Activated T-cell treated with anti-CD3 and anti-CD28 coated beads, Interleukin-2, amount 50 U/mL, for 1 hour (primary cell): Measurements from ENCODE around the gene MRPS22.
A peak's percentile ranks its signal among the peaks of the same experiment; 100 is the strongest.

Source experiments
- DNase-seq: peaks from one replicate; pipeline ENCODE4 v3.0.0-alpha.2; 2020

MRPS22 gene

DNA sequence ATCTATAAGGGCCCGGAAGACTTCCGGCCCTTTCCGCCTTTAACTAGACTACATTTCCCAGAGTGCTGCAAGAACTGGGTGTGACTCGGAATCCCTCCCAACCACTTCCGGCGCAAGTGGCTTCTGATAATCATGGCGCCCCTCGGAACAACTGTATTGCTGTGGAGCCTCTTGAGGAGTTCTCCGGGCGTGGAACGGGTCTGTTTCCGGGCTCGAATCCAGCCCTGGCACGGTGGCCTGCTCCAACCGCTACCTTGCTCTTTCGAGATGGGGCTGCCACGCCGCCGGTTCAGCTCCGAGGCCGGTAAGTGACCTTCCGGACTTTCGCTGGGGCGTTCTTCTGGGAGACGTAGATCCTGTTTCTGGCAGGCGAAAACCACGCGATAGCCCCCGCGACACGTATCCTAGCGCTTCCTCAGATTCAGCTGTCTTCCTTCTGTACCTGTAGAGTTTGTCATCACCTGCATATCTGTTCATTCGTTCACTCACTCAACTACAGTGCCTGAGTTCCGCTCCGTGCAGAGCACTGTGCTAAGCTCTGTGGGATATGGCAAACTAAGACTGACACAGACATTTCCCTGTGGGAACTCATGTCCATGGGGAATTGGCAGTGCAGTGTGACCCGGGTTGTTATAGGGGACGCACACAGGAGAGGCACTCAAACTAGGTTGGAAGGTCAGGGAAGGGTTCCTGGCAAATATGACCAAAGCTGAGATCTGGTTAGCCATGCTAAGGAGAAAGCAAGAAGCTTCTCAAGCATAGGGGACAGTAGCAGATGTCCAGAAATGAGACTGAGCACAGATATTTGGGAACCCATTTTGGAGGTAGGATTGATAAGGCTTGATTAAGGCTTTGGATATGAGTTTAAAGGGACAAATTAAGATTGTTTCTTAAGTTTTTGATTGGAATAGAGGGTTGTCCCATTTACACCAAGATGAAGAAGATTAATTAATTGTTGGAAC is at the start of gene MRPS22:
Gene MRPS22, plus strand, starts transcription at position 126 of the 962 bp plus-strand sequence. Its CDS starts 7 bp downstream, at position 133.
- peak; percentile 74 for DNase-seq

DNA sequence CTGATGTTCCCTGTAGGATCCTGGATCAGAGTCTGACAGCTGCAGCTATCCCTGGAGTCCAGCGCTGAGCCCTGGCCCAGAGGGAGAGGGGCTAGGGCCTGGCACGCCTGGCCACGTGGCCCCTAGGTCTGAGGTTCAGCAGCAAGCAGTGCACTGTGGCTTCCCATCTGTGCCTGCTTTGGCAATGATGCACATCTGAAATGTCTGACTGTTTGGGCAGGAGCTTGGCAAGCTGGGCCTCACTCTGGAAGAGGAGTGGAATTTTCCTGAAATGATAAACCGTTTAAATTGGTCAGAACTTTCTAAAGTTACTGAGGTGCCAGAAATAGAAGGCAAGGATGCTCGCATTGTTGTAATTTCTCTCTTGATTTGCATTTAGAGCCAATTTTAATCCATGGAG is 48.8 kb upstream of the MRPS22 start:
- DNase-seq: no peak

DNA sequence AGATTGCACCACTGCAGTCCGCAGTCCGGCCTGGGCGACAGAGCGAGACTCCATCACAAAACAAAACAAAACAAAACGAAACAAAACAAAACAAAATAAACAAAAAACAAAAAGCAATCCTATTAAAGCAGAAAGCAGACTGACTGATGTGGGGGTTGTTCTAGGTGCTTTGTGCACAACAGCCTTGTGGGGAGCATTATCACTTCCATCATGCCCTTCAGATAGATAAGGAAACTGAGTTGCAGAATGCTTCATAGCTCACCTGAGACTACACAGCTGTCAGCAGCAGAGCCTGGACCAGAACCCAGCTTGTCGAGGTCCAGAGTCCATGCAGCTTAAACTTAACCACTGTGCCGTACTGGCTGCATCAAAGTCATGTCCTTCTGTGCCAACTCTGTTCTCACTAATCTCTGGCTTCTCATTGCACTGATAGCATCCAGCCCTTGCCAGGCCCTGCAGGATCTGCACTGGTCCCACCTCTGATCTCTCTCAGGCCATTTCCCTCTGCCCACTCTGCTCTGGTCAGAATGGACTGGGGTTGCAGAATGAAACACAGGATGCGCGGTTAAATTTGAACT is 47.6 kb upstream of the MRPS22 start:
- DNase-seq: no peak

DNA sequence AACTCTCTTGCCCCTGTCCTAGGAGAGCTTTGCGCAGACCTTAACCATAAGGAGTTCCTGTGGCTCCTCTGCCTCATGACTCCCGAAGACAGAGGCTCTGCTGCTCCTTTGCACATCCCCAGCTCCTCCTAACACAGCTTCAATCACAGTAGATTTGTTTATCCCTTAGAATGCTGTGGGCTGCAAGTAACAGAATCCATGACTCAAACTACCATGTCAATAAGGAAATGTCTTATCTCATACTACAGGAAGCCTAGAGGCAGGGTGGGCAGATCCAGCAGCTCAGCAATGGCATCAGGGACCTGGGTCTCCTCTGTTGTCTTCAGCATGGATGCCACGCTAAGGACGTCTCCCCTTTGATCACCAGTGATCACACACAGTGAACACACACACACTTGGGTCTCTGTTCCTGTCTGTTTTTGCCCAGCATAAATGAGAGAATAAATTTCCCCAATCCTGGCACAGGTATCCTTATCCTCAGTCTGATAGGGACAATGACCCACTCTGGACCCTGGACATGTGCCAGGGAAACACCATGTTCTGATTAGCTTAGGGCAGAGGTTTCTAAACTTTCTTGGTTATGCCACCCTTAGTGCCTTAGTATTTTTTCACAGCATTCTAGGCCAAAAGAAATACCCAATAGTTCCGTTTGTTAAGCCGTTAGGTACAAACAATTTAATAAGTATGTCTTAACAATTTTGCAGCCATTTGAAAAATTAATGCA is 46.1 kb upstream of the MRPS22 start:
- DNase-seq: no peak

DNA sequence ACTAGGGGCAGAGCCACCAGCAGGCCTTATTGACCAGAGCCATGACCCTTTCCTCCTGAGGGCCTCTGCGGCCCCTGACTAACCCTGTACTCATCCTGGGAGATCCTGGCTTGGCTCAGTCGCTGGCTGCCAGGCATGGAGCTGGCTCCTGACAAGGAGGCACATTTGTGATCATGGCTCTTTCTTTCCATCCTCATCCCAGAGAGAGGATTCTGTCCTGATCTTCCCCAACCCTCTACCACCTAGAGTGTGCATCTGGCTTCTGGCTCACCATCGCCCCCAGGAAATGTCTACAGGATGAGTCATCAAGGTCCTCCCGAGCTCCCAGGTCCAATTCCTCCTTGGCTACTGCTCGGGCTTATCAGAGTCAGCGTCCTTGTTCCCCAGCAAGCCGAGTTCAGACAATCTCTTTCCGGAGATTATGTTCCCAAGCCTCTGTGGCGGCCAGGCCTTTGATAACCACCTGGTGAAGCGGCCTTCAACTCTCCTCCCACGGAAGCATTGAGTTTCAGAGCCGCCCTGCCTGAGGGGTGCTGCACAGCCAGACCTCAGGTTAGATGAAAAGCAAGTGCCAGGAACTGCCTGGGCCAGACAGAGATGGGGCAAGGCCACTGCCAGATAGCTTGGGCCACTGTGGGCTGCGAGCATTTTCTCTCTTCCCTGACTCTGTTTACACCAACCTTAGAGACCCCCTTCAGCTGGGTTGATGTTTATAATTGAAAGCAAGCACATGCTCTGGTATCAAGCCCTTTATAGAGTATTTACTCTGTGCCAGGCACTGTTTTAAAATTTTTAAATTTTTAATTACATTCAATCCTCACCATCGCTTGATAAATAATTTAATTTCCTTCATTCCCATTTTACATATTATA is 44.3 kb upstream of the MRPS22 start:
- DNase-seq: no peak

DNA sequence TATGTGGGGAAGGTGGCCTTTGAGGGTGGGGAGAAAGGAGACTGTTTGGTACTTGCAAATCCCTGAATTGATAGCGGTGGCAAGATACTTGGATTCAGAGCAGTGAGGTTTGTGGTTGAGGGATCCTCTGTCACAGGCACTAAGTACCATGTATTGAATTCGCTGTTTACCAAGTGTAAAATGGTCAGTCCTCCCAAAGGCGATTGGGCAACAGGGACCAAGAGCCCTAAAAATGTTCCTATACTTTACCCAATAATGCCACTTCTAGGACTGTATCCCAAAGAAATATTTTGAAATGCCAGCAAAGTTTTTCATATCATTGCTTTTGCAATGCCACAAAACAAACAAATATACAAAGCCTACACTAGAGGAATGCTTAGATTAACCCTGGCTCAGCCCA is 43.4 kb upstream of the MRPS22 start:
- no peak for DNase-seq

DNA sequence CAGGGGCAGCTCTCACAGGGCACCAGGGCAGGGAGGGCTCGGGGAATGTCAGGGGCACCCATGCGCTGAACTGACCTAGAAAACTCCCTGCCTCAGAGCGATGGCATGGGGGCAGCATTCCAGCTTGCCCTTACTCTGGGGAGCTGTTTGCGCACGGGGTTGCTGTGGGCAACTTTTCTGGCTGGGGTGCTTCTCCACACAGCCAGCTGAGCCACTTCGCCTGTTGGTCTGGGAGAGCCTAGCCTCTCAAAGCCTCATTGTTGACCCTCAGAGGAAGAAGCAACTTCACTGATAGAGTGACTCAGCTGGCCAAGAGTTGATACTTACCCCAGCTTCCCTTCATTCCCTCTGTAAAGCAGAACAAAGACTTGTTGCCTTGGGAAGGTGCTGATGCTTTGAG is 42.6 kb upstream of the MRPS22 start:
- DNase-seq: no peak

DNA sequence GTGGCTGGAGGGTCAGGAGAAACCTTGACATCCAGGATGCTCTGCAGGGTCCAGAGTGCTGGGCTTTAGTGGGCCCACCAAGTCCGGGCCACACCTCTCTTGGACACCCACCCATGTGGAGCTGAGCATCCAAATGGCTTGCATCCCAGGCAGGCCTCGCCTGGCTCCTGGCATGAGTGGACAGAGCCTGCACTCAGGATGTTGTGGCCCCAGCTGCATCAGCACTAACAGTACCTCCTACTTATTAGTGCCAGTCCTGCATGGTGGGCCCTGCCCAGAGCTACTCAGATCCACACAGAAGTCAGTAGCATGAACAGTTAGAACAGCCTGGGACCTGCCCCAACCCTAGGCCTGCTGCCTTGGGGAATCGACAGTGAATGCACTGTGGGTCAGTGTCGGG is 42.2 kb upstream of the MRPS22 start:
- no peak for DNase-seq

DNA sequence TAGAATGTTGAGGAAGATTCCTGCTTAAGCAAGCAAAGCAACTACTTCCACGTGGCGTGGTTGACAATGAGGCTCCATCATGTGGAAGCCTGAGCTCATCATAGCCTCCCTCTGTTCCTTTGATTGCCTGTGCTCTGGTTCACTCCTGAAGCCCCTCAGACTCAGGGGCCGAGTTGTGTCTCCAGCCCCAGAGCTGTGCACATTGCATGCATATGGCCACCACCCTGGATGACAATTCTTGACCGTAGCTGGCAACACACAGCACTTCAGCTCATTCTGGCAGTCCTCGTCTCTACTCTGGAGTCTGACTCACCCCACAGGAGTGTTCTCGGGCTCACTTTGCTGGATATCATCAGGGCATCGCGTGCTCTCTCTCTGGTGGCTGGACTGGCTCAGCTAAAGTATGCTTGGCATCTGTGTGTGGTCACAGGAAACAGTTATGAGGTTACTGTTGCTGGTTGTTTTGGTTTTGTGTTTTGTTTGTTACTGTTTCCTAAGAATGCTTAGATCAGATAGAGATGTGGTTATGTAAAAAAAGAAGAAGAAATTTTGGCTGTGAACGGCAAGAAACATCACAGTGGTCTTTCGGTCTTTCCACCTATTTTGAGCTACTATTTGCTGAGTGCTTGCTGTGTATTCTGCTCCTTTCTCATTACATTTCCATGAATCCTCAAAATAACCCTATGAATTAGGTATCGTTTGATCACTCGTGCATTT is 41.6 kb upstream of the MRPS22 start:
- no peak for DNase-seq

DNA sequence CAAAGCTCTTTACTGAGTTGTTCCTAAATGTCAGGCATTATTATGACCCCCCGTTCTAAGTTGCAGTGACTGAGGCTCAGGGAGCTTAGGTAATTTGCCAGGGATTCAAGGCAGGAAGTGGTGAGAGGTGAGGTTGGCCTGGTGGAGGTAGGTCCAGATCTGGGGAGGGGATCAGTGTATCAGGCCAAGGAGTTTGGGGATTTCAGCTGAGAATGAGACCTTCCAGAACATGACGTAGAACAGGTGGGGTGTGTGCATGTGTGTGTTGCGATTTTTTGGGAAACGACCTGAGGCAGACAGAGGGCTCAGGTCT is 41.1 kb upstream of the MRPS22 start:
- DNase-seq: no peak

DNA sequence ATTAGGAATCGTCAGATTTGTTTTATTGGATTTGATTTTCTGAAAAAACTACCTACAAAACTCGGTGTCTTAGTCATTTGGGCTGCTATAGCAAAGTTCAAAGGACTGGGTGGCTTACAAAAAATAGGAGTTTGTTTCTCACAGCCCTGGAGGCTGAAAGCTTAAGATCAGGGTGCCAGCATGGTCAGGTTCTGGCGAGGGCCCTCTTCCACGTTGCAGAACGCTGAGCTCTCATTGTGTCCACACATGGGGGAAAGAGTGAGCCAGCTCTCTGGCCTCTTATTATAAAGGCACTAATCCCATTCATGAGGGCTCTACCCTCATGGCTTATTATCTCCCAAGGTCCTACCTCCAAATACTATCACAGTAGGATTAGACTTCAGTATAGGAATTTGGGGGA is 40.6 kb upstream of the MRPS22 start:
- no peak for DNase-seq

DNA sequence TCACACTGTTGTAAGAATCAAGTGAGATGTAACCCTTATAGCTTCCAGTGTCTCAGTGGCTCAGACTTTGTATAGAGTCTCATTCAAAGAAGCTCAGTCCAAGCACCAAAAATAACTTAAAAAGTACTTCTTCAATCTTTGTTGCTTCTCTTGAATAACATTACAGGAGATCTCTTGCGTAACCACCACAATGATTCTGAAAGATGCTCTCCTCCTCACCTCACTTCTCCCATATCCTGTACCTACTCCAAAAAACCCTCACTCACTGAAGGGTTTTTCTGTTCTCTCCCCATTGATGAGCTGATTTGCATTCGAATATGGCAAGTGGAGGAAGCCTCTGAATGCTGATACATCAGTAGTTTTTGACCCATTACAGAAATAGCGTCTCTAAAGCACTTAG is 39.4 kb upstream of the MRPS22 start:
- no peak for DNase-seq

DNA sequence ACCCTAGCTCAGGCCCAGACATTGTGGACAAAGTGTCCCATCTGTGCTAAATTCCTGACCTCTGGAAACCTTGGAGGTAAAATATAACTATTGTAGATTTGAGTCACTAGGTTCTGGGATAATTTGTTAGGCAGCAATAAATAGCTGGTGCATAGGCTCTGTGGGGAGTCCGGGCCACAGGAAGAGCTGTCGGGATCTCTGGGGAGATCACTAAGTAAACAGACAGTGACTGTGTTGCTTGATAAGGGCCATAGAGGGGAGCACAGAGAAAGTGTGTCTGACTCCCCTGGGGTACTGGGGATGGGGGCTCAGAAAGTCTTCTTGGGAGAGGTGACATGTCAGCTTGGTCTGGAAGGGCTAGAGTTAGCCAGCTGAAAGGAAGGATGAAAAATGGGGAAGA is 37.7 kb upstream of the MRPS22 start:
- DNase-seq: no peak

DNA sequence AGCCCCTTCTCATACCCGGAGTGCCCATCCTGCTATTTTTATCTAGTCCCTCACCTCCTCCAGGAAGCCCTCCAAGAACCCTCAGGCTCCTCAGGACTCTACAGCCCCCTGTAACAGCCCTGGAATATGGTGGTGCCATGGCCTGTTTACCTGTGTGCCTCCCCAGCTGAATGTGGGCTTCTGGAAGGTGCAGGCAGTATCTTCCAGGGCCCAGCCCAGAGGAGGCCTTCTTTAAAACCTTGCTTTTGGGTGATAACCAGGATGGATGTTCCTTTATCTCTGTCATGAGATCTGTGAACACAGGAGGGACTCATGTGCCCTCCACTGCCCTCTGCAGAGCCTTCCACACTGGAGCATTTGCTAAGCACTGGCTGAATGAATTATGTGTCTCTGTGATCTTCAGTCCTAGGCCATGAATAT is 36.7 kb upstream of the MRPS22 start:
- DNase-seq: no peak

DNA sequence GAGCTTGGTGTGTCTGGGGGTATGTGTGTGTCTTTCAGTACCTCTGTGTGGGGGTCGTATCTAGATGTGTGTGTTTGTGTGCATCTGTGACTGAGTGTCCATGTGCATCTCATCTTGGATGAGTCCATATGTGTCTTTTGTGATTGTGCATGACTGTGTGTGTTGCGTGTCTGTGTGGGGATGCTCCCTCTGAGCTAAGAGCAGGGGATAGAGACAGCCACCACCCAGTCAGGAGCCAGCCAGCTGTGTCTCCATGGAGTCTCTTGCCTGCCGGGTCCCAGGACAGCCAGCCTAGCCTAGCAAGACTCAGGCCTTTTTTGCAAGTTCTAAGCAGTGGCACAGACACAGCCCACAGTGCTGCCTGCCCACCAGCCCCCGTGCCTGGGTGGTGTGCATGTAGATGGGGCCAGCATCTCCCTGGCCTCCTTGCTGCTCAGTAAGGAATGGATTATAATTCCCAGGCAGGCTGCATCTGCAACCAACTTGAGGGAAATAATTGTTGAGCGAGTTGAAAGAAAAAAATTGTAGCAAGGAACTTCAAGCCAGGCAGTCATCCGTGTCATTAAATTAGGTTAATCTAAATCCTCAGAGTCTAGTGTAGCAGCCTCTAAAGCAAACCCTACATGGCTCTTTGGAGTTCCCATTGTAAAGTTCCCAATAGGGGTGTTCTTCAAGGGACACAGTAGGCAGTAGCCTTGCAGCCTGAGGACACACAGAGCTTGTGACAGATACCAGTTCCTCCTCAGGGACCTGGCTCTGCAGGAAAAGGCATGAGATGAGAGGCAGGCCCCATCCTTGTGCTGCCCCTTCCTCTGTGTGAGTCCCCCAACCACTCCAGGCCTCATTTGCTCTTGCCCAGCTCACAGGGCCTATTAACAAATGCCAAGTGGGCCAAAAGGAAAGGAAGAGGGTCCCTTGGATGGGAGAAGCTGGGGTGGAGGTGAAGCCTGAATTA is 35.9 kb upstream of the MRPS22 start:
- no peak for DNase-seq

DNA sequence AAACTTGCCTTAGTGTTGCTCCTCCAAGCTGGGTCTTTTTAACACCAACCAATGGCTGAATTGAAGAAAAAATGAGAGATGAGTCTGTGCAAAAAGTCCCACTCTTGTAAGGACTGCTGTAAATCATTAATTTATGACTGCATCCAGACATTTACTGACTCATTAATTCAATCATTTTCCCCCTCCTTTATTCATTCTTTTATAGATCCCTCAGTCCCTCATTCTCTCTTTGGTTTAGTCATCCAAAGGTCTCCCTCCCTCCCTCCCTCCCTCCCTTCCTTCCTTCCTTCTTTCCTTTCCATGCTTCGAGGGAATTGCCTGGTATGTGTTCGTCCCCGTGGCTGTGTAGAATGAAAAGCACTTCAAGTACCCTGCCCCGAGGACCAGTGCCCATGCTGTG is 35.3 kb upstream of the MRPS22 start:
- DNase-seq: no peak

DNA sequence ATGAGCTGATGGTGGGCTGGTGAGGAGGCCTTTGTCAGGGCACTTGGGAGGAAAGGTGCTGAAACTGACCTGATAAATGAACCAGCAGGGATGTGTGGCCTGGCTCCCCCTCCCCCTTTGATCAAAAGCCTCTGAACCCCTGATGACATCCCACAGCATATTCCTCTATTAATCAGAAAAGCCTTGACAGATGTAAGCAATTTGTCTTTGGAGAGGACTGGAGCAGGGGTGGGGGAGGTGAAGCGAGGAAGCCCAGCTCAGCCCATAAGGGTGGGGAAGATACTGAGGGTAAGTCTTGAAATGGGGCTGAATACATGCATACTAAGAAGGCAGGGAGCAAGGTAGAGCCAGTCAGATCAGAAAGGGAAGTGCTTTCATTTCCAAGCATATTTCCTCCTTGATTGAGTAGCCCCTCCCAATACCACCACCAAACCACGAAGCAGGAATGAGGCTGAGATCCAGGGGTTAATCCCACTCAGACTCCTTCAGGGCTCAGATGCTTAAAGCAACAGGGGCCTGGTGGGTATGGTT is 34.7 kb upstream of the MRPS22 start:
- DNase-seq: no peak

DNA sequence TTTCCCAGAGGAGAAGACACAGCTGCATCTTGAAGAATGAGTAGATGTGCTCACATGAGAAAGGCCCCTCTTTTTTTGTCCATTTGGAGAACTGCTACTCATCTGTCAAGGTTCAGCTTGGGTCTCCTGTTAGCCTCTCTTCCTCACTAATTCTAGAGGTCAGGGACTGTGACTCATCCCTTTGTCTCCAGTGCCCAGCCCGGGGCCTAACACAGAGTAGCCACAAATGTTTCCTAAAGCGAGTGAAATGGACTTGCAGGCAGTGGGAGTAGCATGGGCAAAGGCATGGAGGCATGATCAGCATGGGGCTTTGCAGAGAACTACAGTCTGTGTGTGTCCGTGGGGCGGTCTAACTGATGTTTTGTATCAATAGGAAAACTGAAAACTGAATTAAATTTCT is 33.9 kb upstream of the MRPS22 start:
- no peak for DNase-seq

DNA sequence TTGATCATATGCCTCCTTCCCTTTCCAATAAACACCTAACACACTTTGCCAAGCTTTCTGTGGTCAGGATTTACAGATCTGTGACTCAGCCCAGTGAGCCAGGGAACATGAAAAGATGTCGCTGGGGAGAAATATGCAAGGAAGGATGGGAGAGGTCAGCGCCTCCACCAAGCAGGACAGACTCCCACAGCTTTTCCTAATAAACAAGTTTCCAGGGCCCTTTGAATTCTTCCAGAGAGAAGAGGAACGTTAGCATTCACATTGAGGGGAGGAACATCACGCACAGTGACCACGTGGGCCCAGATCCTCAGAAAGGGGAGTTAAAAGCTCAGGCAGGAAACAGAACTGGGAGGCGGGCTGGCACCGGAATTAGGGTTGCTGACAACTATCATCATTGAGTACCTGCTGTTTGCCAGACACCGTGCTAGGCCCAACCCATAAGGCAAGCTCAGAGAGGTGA is 33.3 kb upstream of the MRPS22 start:
- no peak for DNase-seq

DNA sequence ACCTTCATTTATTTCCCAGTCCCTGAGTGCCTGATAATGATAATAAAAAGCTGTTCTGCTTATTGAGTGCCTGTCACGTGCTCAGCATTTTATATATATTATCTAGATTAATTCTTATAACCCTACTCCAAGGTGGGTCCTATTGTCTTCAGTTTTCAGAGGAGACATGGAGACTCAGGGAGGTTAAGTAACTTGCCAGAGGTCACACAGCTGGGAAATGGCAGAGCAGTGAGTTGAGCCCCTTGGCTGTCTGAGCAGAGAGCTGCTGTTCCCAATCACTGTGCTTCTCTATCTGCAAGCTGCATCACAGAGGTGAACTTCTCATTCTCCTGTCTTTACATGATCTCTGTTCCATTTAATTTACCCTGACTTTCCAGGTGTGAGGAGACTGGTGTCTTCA is 32.3 kb upstream of the MRPS22 start:
- no peak for DNase-seq

DNA sequence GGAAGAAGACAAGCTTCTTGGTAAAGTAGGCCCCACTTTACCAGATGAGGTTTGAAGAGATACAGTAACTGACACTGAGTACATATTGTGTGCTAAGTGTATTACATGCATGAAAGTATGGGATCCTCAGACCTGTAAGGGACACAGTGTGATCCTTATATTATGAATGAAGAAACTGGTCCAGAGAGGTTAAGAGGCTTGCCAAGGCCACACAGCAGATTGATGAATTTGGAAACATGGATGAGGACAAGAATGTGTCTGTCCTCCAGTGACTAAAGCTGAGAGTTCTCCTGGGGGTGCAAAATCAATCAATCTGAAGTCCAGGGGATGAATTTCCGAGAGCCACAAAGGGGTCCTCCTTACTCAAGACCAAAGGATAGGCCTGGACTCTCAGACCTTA is 31.4 kb upstream of the MRPS22 start:
- DNase-seq: no peak
